ENCODE data around the gene LPP. TPM values are rescaled to one million over a fixed set of nuclear protein-coding genes. Genes with fewer than 3 reads are reported as not detected.

Gene LPP
- polyA plus RNA-seq, 1 donor (not counting 4 experiments of a cell fraction or from before 2014, with no cell fraction given) = 16.0 TPM

GRCh38 chr3:188711881-188712247, 557.9 kb downstream of the LPP start:
- no peak overlapping the region for H3K4me2 ChIP-seq (ENCODE audit: control insufficient read depth, extremely low read depth, insufficient read depth, low read depth, low read length)
- H3K4me3 ChIP-seq (ENCODE audit: control insufficient read depth in 2 of 3, extremely low read depth in 1 of 3, insufficient read depth in 2 of 3, low read depth in 1 of 3, low read length in 3 of 3) = no peak overlapping the region
- DNase-seq (ENCODE audit: low read depth, low spot score) = no peak
- H4K20me1 ChIP-seq (ENCODE audit: control insufficient read depth, extremely low read depth, insufficient read depth, low read length) = no peaks in the 10 kb centered on the region
- H3K4me1 ChIP-seq (ENCODE audit: control insufficient read depth, extremely low read depth, insufficient read depth, low read length) = no peaks in the 10 kb centered on the region
- peak; percentile 53 for FAIRE-seq
- H3K27me3 ChIP-seq (ENCODE audit: control insufficient read depth, extremely low read depth, insufficient read depth, low read length) = no peaks in the 10 kb centered on the region
- H3K27ac ChIP-seq (ENCODE audit: control insufficient read depth, insufficient read depth, low read length) = no peak overlapping the region
- H2AFZ ChIP-seq (ENCODE audit: control insufficient read depth, low read length) = no peak overlapping the region
- H3K9me1 ChIP-seq (ENCODE audit: control insufficient read depth, extremely low read depth, insufficient read depth, low read length) = no peaks in the 10 kb centered on the region
- dilution Hi-C loops (cut with MboI; ENCODE audit: extremely low pct_ligation_motif_present, low sequenced_read_pairs) = no loop called here
- no peak for TF ChIP-seq EZH2 (IDR thresholded peaks at IDR 0.05; ENCODE audit: low read length)
- TF ChIP-seq CTCF (optimal IDR thresholded peaks at IDR 0.05 in 1 of 3, IDR thresholded peaks at IDR 0.05 in 1 of 3, conservative IDR thresholded peaks at IDR 0.05 in 1 of 3; ENCODE audit: extremely low read depth in 1 of 3, insufficient read depth in 2 of 3, low read length in 3 of 3) = no peak
- no peaks in the 10 kb centered on the region for H3K9me3 ChIP-seq (ENCODE audit: control insufficient read depth, low read depth, low read length)
- no peaks in the 10 kb centered on the region for H3K36me3 ChIP-seq (ENCODE audit: control insufficient read depth in 2 of 2, extremely low read depth in 1 of 2, insufficient read depth in 2 of 2, low read length in 2 of 2)
- H3K79me2 ChIP-seq (ENCODE audit: control insufficient read depth, insufficient read depth, low read length) = no peaks in the 10 kb centered on the region
- no peak overlapping the region for H3K9ac ChIP-seq (ENCODE audit: control insufficient read depth, extremely low read depth, insufficient read depth, low read length)

- Histone ChIP-seq H3K27me3 (ENCODE audit: control insufficient read depth, extremely low read depth, insufficient read depth, low read length) (no peaks in the 10 kb centered on the region), H3K9me3 (ENCODE audit: control insufficient read depth, low read depth, low read length) (no peaks in the 10 kb centered on the region), H3K4me2 (ENCODE audit: control insufficient read depth, extremely low read depth, insufficient read depth, low read depth, low read length) (no peak overlapping the region), H3K79me2 (ENCODE audit: control insufficient read depth, insufficient read depth, low read length) (no peaks in the 10 kb centered on the region), H3K9me1 (ENCODE audit: control insufficient read depth, extremely low read depth, insufficient read depth, low read length) (no peaks in the 10 kb centered on the region), H3K9ac (ENCODE audit: control insufficient read depth, extremely low read depth, insufficient read depth, low read length) (no peak overlapping the region), H3K4me1 (ENCODE audit: control insufficient read depth, extremely low read depth, insufficient read depth, low read length) (no peaks in the 10 kb centered on the region), H4K20me1 (ENCODE audit: control insufficient read depth, extremely low read depth, insufficient read depth, low read length) (no peaks in the 10 kb centered on the region), H3K4me3 (ENCODE audit: control insufficient read depth in 2 of 3, extremely low read depth in 1 of 3, insufficient read depth in 2 of 3, low read depth in 1 of 3, low read length in 3 of 3) (no peak overlapping the region), H3K36me3 (ENCODE audit: control insufficient read depth in 2 of 2, extremely low read depth in 1 of 2, insufficient read depth in 2 of 2, low read length in 2 of 2) (no peaks in the 10 kb centered on the region), H2AFZ (ENCODE audit: control insufficient read depth, low read length) (no peak overlapping the region), H3K27ac (ENCODE audit: control insufficient read depth, insufficient read depth, low read length) (no peak overlapping the region)
- TF ChIP-seq EZH2 (IDR thresholded peaks at IDR 0.05; ENCODE audit: low read length) = no peak
- no peak for TF ChIP-seq CTCF (optimal IDR thresholded peaks at IDR 0.05 in 1 of 3, IDR thresholded peaks at IDR 0.05 in 1 of 3, conservative IDR thresholded peaks at IDR 0.05 in 1 of 3; ENCODE audit: extremely low read depth in 1 of 3, insufficient read depth in 2 of 3, low read length in 3 of 3)
- DNase-seq (ENCODE audit: low read depth, low spot score) (no peak), FAIRE-seq (no peak)
- dilution Hi-C loops (cut with MboI; ENCODE audit: extremely low pct_ligation_motif_present, low sequenced_read_pairs) = no loop called here
These were observed 558.4 kb downstream of the LPP start for GRCh38 chr3:188712248-188712924.

All from keratinocyte (primary cell).